ENCODE measurements around the gene CALU. TPM values are rescaled to one million over a fixed set of nuclear protein-coding genes. Genes with fewer than 3 reads are reported as not detected.

The CALU gene
- total and polyA plus RNA-seq, 4 donors: 23.9 to 115 (median 99.0) TPM

- 50 to 55% methylated on average over 8 of the region's 8 CpGs for WGBS, 2 donors
- H3K4me3 ChIP-seq: no peak overlapping the region
- TF ChIP-seq CTCF (IDR thresholded peaks at IDR 0.05; ENCODE audit: control extremely low read depth, extremely low read depth): no peak
- H3K27me3 ChIP-seq (ENCODE audit: control insufficient read depth in 3 of 3, insufficient read depth in 3 of 3, low read length in 2 of 3): no peaks in the 10 kb centered on the region
- DNase-seq (peak in 1 of 3 donors; percentile 29), ATAC-seq (ENCODE audit: insufficient read depth, low FRiP score) (no peak)
- H3K36me3 ChIP-seq (ENCODE audit: control insufficient read depth in 4 of 4, insufficient read depth in 4 of 4, low read length in 4 of 4): no peaks in the 10 kb centered on the region
- H3K9ac ChIP-seq (ENCODE audit: insufficient read depth in 1 of 2, low read length in 2 of 2): no peak overlapping the region
- no peaks in the 10 kb centered on the region for H3K9me3 ChIP-seq (ENCODE audit: control insufficient read depth in 4 of 4, insufficient read depth in 3 of 4, low read length in 3 of 4)
- H3K27ac ChIP-seq (ENCODE audit: low read depth in 1 of 2, low read length in 1 of 2): no peak overlapping the region
- peaks cover 0 to 5% (median 0%) of the 10 kb centered on the region in 5 donors for H3K4me1 ChIP-seq (ENCODE audit: control insufficient read depth in 5 of 5, insufficient read depth in 5 of 5, low read length in 5 of 5)
Observed at GRCh38 chr7:128714701-128715495, 24.3 kb upstream of the CALU start.

DNA sequence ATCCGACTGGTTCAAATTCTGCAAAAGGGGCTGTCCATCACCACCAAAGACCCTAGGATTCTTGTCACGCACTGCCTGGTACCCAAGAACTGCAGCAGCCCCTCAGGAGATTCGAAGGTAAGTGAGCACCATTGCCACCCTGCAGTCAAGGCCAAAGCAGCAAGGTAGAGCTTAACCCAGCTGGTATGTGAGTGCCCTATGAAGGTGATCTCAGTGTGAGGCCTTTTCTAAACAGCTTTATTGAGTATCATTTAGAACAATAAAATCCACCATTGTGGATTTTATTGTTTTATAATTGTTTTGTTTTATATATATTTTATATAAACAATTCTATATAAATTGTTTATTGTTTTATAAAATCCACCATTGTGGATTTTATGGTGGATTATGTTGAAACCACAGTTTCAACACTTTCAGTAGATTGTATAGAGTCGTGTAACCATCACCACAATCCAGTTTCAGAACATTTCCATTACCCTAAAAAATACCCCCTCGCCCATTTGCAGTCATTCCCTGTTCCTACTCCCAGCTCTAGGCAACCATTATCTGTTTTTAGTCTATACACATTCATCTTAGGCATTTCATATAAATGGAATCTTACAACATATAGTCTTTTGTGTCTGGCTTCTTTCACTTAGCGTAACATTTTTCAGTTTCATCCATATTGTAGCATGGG lies 20.1 kb upstream of the CALU start:
- Histone ChIP-seq H3K9me3 (ENCODE audit: control insufficient read depth in 4 of 4, insufficient read depth in 3 of 4, low read length in 3 of 4) (no peaks in the 10 kb centered on the region), H3K4me1 (ENCODE audit: control insufficient read depth in 5 of 5, insufficient read depth in 5 of 5, low read length in 5 of 5) (peaks cover 0 to 5% (median 0%) of the 10 kb centered on the region in 5 donors), H3K27me3 (ENCODE audit: control insufficient read depth in 3 of 3, insufficient read depth in 3 of 3, low read length in 2 of 3) (no peaks in the 10 kb centered on the region), H3K4me3 (no peak overlapping the region), H3K36me3 (ENCODE audit: control insufficient read depth in 4 of 4, insufficient read depth in 4 of 4, low read length in 4 of 4) (no peaks in the 10 kb centered on the region), H3K27ac (ENCODE audit: low read depth in 1 of 2, low read length in 1 of 2) (no peak overlapping the region), H3K9ac (ENCODE audit: insufficient read depth in 1 of 2, low read length in 2 of 2) (no peak overlapping the region)
- DNase-seq (no peak), ATAC-seq (ENCODE audit: insufficient read depth, low FRiP score) (no peak)
- TF ChIP-seq CTCF (IDR thresholded peaks at IDR 0.05; ENCODE audit: control extremely low read depth, extremely low read depth): no peak
- WGBS, 2 donors: 85 to 88% methylated on average over 6 of the region's 6 CpGs

DNA sequence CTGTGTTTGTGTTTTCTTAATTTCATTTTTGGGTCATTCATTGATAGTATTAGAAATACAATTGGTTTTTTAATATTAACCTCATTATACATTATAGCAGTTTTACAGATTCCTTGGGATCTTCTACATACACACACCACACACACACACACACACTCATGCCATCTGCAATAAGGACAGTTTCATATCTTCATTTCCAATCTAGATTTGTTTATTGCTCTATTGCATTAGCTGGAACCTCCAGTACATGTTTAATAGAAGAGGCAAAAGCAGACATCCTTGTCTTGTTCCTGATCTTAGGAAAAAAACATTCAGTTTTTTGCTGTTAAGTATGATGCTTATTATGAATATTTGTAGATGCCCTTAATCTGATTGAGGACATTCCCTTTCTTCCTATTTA lies 17.8 kb upstream of the CALU start:
- no peaks in the 10 kb centered on the region for H3K36me3 ChIP-seq (ENCODE audit: control insufficient read depth in 4 of 4, insufficient read depth in 4 of 4, low read length in 4 of 4)
- H3K27ac ChIP-seq (ENCODE audit: low read depth in 1 of 2, low read length in 1 of 2): no peak overlapping the region
- no peak overlapping the region for H3K9ac ChIP-seq (ENCODE audit: insufficient read depth in 1 of 2, low read length in 2 of 2)
- H3K9me3 ChIP-seq (ENCODE audit: control insufficient read depth in 4 of 4, insufficient read depth in 3 of 4, low read length in 3 of 4): no peaks in the 10 kb centered on the region
- no peaks in the 10 kb centered on the region for H3K27me3 ChIP-seq (ENCODE audit: control insufficient read depth in 3 of 3, insufficient read depth in 3 of 3, low read length in 2 of 3)
- no peaks in the 10 kb centered on the region for H3K4me1 ChIP-seq (ENCODE audit: control insufficient read depth in 5 of 5, insufficient read depth in 5 of 5, low read length in 5 of 5)
- DNase-seq (no peak), ATAC-seq (ENCODE audit: insufficient read depth, low FRiP score) (no peak)
- H3K4me3 ChIP-seq: no peak overlapping the region
- TF ChIP-seq CTCF (IDR thresholded peaks at IDR 0.05; ENCODE audit: control extremely low read depth, extremely low read depth): no peak
